Body of pancreas (tissue), 4 donors: ENCODE data around the gene ANGPTL5.

Source experiments
- POLR2A ChIP-seq, 3 donors: fragments of 450-650 bp; IDR thresholded peaks; one replicate each; pipeline ENCODE4 v1.6.1; 2016; ENCODE audit warnings: antibody characterized with exemption in 3 of 3, mild to moderate bottlenecking in 2 of 3
- TF ChIP-seq, protein P1 (sequence below), 7 experiments: fragments of 450-650 bp in 4 of 7; fragments of 200-600 bp in 3 of 7; sonication (generic) in 3 of 7; IDR thresholded peaks; one replicate each; pipeline ENCODE4 v1.5.1; 2016 to 2019; ENCODE audit warnings: antibody characterized with exemption in 7 of 7

DNA sequence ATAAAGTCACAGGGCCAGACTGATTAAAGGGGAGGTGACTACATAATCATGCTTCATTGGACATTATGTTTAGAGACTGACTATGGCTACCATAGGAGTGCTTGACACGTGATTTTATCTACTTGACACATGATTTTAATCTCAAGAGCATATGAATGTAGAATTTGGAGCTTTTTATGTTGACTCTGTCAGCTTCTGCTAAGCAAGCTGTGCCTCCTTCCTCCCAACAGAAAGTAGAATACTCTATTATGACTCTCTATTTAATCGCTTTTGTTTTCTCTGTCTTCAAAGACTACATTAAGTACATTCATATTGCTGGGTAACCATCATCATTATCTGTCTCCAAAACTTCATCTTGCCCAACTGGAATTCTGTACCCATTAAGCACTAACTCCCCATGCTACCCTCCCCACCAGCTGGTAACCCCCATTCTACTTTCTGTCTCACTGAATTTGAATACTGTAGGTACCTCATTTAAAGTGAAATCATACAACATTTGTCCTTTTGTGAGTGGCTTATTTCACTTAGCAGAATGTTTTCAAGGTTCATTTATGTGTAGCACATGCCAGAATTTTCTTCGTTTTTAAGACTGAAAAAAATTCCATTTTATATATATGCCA lies 24.7 kb upstream of the ANGPTL5 start:
- TF ChIP-seq, protein P1, sequence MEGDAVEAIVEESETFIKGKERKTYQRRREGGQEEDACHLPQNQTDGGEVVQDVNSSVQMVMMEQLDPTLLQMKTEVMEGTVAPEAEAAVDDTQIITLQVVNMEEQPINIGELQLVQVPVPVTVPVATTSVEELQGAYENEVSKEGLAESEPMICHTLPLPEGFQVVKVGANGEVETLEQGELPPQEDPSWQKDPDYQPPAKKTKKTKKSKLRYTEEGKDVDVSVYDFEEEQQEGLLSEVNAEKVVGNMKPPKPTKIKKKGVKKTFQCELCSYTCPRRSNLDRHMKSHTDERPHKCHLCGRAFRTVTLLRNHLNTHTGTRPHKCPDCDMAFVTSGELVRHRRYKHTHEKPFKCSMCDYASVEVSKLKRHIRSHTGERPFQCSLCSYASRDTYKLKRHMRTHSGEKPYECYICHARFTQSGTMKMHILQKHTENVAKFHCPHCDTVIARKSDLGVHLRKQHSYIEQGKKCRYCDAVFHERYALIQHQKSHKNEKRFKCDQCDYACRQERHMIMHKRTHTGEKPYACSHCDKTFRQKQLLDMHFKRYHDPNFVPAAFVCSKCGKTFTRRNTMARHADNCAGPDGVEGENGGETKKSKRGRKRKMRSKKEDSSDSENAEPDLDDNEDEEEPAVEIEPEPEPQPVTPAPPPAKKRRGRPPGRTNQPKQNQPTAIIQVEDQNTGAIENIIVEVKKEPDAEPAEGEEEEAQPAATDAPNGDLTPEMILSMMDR (IDR thresholded peaks at IDR 0.05) = no peak
- TF ChIP-seq POLR2A (IDR thresholded peaks at IDR 0.05) = no peak
